ENCODE data around the gene COL4A1. TPM values are rescaled to one million over a fixed set of nuclear protein-coding genes. Genes with fewer than 3 reads are reported as not detected.

The COL4A1 gene
- total and polyA plus RNA-seq, 2 experiments from 2014 or later = 184 to 519 TPM

- in situ Hi-C loops (cut with MboI) = no loop called here
- no peak overlapping the region for H3K4me2 ChIP-seq (ENCODE audit: unreplicated experiment)
- H3F3A ChIP-seq (ENCODE audit: insufficient read depth) = no peaks in the 10 kb centered on the region
- no peaks in the 10 kb centered on the region for H3K9me3 ChIP-seq (ENCODE audit: low read depth)
- no peak overlapping the region for H2AFZ ChIP-seq
- no peaks in the 10 kb centered on the region for H3K9me2 ChIP-seq (ENCODE audit: insufficient read depth)
- no peaks in the 10 kb centered on the region for H3K79me2 ChIP-seq (ENCODE audit: insufficient read depth)
- H3K4me3 ChIP-seq = no peak overlapping the region
- H3K4me1 ChIP-seq (ENCODE audit: insufficient read depth) = no peaks in the 10 kb centered on the region
- no peak for DNase-seq
- H3K27ac ChIP-seq = no peak overlapping the region
- TF ChIP-seq EZH2phosphoT487 (IDR thresholded peaks at IDR 0.05; ENCODE audit: insufficient read depth, low read depth) (no peak), EZH2 (IDR thresholded peaks at IDR 0.05; ENCODE audit: insufficient read depth, poor library complexity, severe bottlenecking) (no peak)
- peaks cover 12% of the 10 kb centered on the region; the same call in 1 of the 2 replicates for H3K36me3 ChIP-seq (ENCODE audit: low read depth)
- H3K9ac ChIP-seq = no peak overlapping the region
- 77 to 80% methylated on average over 12 of the region's 12 CpGs for WGBS, 2 experiments (ENCODE audit: low coverage in 1 of 2, low lambda C conversion rate in 2 of 2, missing lambda C conversion rate in 2 of 2)
- no peaks in the 10 kb centered on the region for H3K27me3 ChIP-seq (replicated peaks; ENCODE audit: insufficient read depth)
- no peaks in the 10 kb centered on the region for H4K20me1 ChIP-seq (ENCODE audit: insufficient read depth)
Measured at GRCh38 chr13:110200276-110200870, 106.6 kb downstream of the COL4A1 start.

GRCh38 chr13:110199046-110199831, 107.7 kb downstream of the COL4A1 start:
- Histone ChIP-seq H3F3A (ENCODE audit: insufficient read depth) (no peaks in the 10 kb centered on the region), H3K36me3 (ENCODE audit: low read depth) (peaks cover 4% of the 10 kb centered on the region; the same call in 1 of the 2 replicates), H2AFZ (no peak overlapping the region), H3K9me2 (ENCODE audit: insufficient read depth) (no peaks in the 10 kb centered on the region), H3K9ac (no peak overlapping the region), H4K20me1 (ENCODE audit: insufficient read depth) (no peaks in the 10 kb centered on the region), H3K79me2 (ENCODE audit: insufficient read depth) (no peaks in the 10 kb centered on the region), H3K4me2 (ENCODE audit: unreplicated experiment) (no peak overlapping the region), H3K4me1 (ENCODE audit: insufficient read depth) (no peaks in the 10 kb centered on the region), H3K9me3 (ENCODE audit: low read depth) (no peaks in the 10 kb centered on the region), H3K4me3 (no peak overlapping the region), H3K27me3 (replicated peaks; ENCODE audit: insufficient read depth) (no peaks in the 10 kb centered on the region), H3K27ac (no peak overlapping the region)
- no peak for TF ChIP-seq EZH2phosphoT487 (IDR thresholded peaks at IDR 0.05; ENCODE audit: insufficient read depth, low read depth)
- TF ChIP-seq EZH2 (IDR thresholded peaks at IDR 0.05; ENCODE audit: insufficient read depth, poor library complexity, severe bottlenecking) = no peak
- WGBS, 2 experiments (ENCODE audit: low coverage in 1 of 2, low lambda C conversion rate in 2 of 2, missing lambda C conversion rate in 2 of 2) = 81 to 83% methylated on average over 18 of the region's 18 CpGs
- in situ Hi-C loops (cut with MboI) = no loop called here
- DNase-seq = no peak

GRCh38 chr13:110197471-110197870, 109.5 kb downstream of the COL4A1 start:
- no peak overlapping the region for H3K4me3 ChIP-seq
- H3K36me3 ChIP-seq (ENCODE audit: low read depth) = peaks cover 8% of the 10 kb centered on the region; the same call in 1 of the 2 replicates
- H3F3A ChIP-seq (ENCODE audit: insufficient read depth) = no peaks in the 10 kb centered on the region
- no peaks in the 10 kb centered on the region for H3K27me3 ChIP-seq (replicated peaks; ENCODE audit: insufficient read depth)
- H3K9ac ChIP-seq = no peak overlapping the region
- no peak overlapping the region for H3K4me2 ChIP-seq (ENCODE audit: unreplicated experiment)
- H3K9me2 ChIP-seq (ENCODE audit: insufficient read depth) = no peaks in the 10 kb centered on the region
- WGBS, 2 experiments (ENCODE audit: low coverage in 1 of 2, low lambda C conversion rate in 2 of 2, missing lambda C conversion rate in 2 of 2) = 58 to 61% methylated on average over 4 of the region's 4 CpGs
- in situ Hi-C loops (cut with MboI) = no loop called here
- H3K27ac ChIP-seq = no peak overlapping the region
- DNase-seq = no peak
- H3K79me2 ChIP-seq (ENCODE audit: insufficient read depth) = no peaks in the 10 kb centered on the region
- no peaks in the 10 kb centered on the region for H3K9me3 ChIP-seq (ENCODE audit: low read depth)
- no peaks in the 10 kb centered on the region for H4K20me1 ChIP-seq (ENCODE audit: insufficient read depth)
- no peaks in the 10 kb centered on the region for H3K4me1 ChIP-seq (ENCODE audit: insufficient read depth)
- no peak overlapping the region for H2AFZ ChIP-seq
- no peak for TF ChIP-seq EZH2 (IDR thresholded peaks at IDR 0.05; ENCODE audit: insufficient read depth, poor library complexity, severe bottlenecking)
- TF ChIP-seq EZH2phosphoT487 (IDR thresholded peaks at IDR 0.05; ENCODE audit: insufficient read depth, low read depth) = no peak

- Histone ChIP-seq H3K36me3 (ENCODE audit: low read depth) (peaks cover 9% of the 10 kb centered on the region; the same call in 1 of the 2 replicates), H3K4me3 (no peak overlapping the region), H2AFZ (no peak overlapping the region), H3K27ac (no peak overlapping the region), H3K4me1 (ENCODE audit: insufficient read depth) (no peaks in the 10 kb centered on the region), H3K9me3 (ENCODE audit: low read depth) (no peaks in the 10 kb centered on the region), H3K27me3 (replicated peaks; ENCODE audit: insufficient read depth) (no peaks in the 10 kb centered on the region), H4K20me1 (ENCODE audit: insufficient read depth) (no peaks in the 10 kb centered on the region), H3K4me2 (ENCODE audit: unreplicated experiment) (no peak overlapping the region), H3K9me2 (ENCODE audit: insufficient read depth) (no peaks in the 10 kb centered on the region), H3F3A (ENCODE audit: insufficient read depth) (no peaks in the 10 kb centered on the region), H3K79me2 (ENCODE audit: insufficient read depth) (no peaks in the 10 kb centered on the region), H3K9ac (no peak overlapping the region)
- no peak for DNase-seq
- in situ Hi-C loops (cut with MboI) = no loop called here
- no peak for TF ChIP-seq EZH2phosphoT487 (IDR thresholded peaks at IDR 0.05; ENCODE audit: insufficient read depth, low read depth)
- no peak for TF ChIP-seq EZH2 (IDR thresholded peaks at IDR 0.05; ENCODE audit: insufficient read depth, poor library complexity, severe bottlenecking)
- 83 to 89% methylated on average over 3 of the region's 3 CpGs for WGBS, 2 experiments (ENCODE audit: low coverage in 1 of 2, low lambda C conversion rate in 2 of 2, missing lambda C conversion rate in 2 of 2)
Measured at GRCh38 chr13:110197026-110197425, 109.9 kb downstream of the COL4A1 start.

Measured in GM23248 (cell line).